Chondrocyte (in vitro differentiated cells): ENCODE data around the gene USP3. TPM values are rescaled to one million over a fixed set of nuclear protein-coding genes. Genes with fewer than 3 reads are reported as not detected.

Experiments
- DNase-seq: peaks from one replicate; pipeline ENCODE4 v3.0.0; 2021; ENCODE audit warnings: mixed read lengths, low spot score
- H3K27ac Mint-ChIP-seq: one replicate; pipeline ENCODE4 v1.8.0; 2021; ENCODE audit warnings: mild to moderate bottlenecking, moderate library complexity, mixed read lengths; ENCODE audit not compliant: unreplicated experiment
- H3K27me3 Mint-ChIP-seq: 2 replicates; pipeline ENCODE4 v1.8.0; 2021; ENCODE audit warnings: low read depth, mixed read lengths
- H3K36me3 Mint-ChIP-seq: 2 replicates; pipeline ENCODE4 v1.8.0; 2021; ENCODE audit warnings: low read depth, mixed read lengths
- H3K4me1 Mint-ChIP-seq: 2 replicates; pipeline ENCODE4 v1.8.0; 2021; ENCODE audit warnings: low read depth, mild to moderate bottlenecking, mixed read lengths
- H3K4me3 Mint-ChIP-seq: one replicate; pipeline ENCODE4 v1.8.0; 2021; ENCODE audit warnings: mild to moderate bottlenecking, moderate library complexity, mixed read lengths; ENCODE audit not compliant: unreplicated experiment
- H3K9me3 Mint-ChIP-seq: 2 replicates; pipeline ENCODE4 v1.8.0; 2021; ENCODE audit warnings: low read depth, mixed read lengths
- total RNA-seq: library from RNA; stranded (reverse); gene quantifications from 3 replicates; pipeline ENCODE4 v1.2.1, GENCODE V29; 2021
- TF ChIP-seq, protein P1 (sequence below): fragments of 200-600 bp; sonication (generic); IDR thresholded peaks from 2 replicates; pipeline ENCODE4 v1.5.0; 2021; ENCODE audit warnings: antibody characterized with exemption, mild to moderate bottlenecking, moderate library complexity

USP3 gene
- total RNA-seq, 1 donor from 2014 or later, result 27.6 TPM

DNA sequence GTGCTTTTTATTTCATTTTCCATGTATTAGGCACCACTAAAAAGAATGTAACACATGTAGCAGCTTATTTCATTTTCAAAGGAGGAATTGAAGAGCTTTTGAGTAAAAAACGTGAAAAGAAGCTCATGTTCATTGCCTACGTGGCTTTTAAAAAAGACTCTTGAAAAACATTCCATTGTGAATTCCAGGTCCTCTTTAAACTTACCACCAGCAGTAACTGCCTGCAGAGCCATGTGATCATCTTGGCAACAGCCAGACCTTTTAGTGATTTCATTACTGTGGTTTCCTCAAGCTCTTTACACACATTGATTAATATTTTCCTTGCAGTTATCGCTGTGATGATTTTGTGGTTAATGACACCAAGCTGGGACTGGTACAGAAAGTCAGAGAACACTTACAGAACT, 49.0 kb downstream of the USP3 start:
- Mint-ChIP-seq H3K4me1 (peaks cover 35% of the 10 kb centered on the region), H3K36me3 (peaks cover 7% of the 10 kb centered on the region), H3K9me3 (no peaks in the 10 kb centered on the region), H3K27me3 (no peaks in the 10 kb centered on the region), H3K27ac (peak overlapping the region; percentile 96), H3K4me3 (peak overlapping the region; percentile 54)
- TF ChIP-seq, protein P1, sequence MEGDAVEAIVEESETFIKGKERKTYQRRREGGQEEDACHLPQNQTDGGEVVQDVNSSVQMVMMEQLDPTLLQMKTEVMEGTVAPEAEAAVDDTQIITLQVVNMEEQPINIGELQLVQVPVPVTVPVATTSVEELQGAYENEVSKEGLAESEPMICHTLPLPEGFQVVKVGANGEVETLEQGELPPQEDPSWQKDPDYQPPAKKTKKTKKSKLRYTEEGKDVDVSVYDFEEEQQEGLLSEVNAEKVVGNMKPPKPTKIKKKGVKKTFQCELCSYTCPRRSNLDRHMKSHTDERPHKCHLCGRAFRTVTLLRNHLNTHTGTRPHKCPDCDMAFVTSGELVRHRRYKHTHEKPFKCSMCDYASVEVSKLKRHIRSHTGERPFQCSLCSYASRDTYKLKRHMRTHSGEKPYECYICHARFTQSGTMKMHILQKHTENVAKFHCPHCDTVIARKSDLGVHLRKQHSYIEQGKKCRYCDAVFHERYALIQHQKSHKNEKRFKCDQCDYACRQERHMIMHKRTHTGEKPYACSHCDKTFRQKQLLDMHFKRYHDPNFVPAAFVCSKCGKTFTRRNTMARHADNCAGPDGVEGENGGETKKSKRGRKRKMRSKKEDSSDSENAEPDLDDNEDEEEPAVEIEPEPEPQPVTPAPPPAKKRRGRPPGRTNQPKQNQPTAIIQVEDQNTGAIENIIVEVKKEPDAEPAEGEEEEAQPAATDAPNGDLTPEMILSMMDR, result no peak
- DNase-seq, result no peak

DNA sequence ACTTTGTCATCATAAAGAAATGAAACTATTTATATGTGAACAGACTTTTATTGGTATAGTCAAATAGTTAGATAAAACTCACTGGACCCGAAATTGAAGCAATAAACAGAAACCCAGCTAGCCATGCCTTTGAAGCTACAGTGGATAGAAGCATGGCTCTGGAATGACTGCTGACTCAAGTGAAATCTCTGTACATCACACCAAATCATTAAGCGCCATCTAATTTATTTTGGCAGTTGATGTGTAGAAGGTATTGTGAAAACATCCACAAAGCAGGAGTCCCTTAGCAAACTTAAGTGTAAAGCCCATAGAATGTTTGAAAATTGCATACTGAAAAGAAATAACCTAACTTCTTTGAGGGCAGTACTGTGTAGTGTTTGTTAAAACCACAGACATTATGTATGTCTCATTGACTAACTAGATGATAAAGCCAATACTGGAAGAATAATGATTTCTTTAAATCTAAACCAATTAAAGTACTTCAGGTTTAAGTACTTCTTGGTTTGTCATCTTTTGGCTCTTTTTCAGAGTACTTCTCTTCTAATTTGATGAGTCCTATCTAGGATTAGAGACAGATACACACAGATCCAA, 50.0 kb downstream of the USP3 start:
- Mint-ChIP-seq H3K4me3 (no peak overlapping the region), H3K9me3 (no peaks in the 10 kb centered on the region), H3K27ac (peak overlapping the region; percentile 33), H3K36me3 (peaks cover 10% of the 10 kb centered on the region), H3K4me1 (peaks cover 35% of the 10 kb centered on the region), H3K27me3 (no peaks in the 10 kb centered on the region)
- TF ChIP-seq, protein P1, result no peak
- no peak for DNase-seq

DNA sequence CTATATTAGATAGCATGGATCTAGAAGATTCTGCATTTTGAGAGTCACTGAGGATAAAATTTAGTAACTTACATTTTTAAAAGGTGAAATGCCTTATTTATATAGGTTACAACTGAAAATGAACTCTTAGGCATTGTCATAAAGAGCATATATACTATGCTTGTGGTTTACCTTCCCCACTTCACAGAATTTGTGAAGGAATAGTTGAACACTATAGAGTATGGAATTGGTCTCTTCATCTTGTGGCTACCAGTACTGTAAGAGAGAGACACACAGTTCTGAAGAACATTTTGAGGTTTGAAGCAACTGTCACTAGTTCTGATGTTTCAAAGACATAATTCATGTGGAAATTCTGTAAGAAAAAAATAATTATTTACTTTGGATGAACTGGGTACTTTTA, 51.1 kb downstream of the USP3 start:
- no peak overlapping the region for H3K27ac Mint-ChIP-seq
- no peaks in the 10 kb centered on the region for H3K9me3 Mint-ChIP-seq
- DNase-seq, result no peak
- H3K36me3 Mint-ChIP-seq, result peaks cover 15% of the 10 kb centered on the region
- no peak overlapping the region for H3K4me3 Mint-ChIP-seq
- H3K4me1 Mint-ChIP-seq, result peaks cover 35% of the 10 kb centered on the region
- TF ChIP-seq, protein P1, result no peak
- no peaks in the 10 kb centered on the region for H3K27me3 Mint-ChIP-seq

DNA sequence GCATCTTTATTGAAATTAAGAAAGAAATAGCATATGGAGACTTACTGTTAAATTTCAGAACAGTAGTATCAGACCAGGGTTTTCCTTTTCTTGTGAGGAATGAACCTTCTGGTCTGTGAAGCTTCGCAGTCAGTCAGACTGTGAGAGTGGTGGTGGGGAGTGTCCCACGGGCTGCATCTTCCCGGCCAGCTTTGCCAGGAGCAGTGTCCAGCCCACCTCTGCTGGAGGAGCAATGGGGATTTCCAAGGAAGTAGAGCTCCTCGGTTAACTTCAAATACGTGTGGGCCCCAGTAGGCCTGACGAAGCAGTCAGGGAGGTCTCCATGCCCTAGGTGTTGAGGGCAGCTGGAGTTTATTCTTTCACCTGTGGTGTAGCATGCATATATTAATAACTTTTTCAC, 51.9 kb downstream of the USP3 start:
- peaks cover 35% of the 10 kb centered on the region for H3K4me1 Mint-ChIP-seq
- TF ChIP-seq, protein P1, result no peak
- H3K27me3 Mint-ChIP-seq, result no peaks in the 10 kb centered on the region
- peaks cover 21% of the 10 kb centered on the region for H3K36me3 Mint-ChIP-seq
- no peak for DNase-seq
- H3K27ac Mint-ChIP-seq, result no peak overlapping the region
- no peaks in the 10 kb centered on the region for H3K9me3 Mint-ChIP-seq
- H3K4me3 Mint-ChIP-seq, result no peak overlapping the region

DNA sequence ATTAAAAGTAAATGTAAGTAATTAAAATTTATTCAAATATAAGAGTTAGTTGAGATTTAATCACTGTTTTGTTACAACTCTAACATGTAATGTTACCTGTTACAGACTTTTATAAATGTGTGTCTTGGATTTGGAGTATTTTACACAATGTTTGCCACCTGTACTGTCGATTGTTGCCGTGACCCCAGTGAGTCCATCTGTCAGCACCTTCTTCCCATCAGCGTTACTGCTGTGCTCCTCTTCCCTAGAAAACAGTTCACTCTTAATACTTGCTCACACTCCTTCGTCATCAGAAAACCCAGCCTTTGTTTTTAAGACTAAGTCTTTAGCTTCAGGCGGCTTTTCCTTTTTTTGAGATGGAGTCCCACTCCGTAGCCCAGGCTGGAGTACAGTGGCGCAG, 52.3 kb downstream of the USP3 start:
- no peak for DNase-seq
- Mint-ChIP-seq H3K4me3 (no peak overlapping the region), H3K4me1 (peaks cover 31% of the 10 kb centered on the region), H3K36me3 (peaks cover 26% of the 10 kb centered on the region), H3K27ac (no peak overlapping the region), H3K9me3 (no peaks in the 10 kb centered on the region), H3K27me3 (no peaks in the 10 kb centered on the region)
- TF ChIP-seq, protein P1, result no peak
